ENCODE results near the gene OTOP3.
"Not testable (repeated sequence)": the region's sequence is repeated elsewhere in the genome, so short reads cannot be mapped to it uniquely, and the experiment has no call there.

- TF ChIP-seq CTCF (conservative IDR thresholded peaks at IDR 0.05; ENCODE audit: low read depth, low read length); FOS (IDR thresholded peaks at IDR 0.05; ENCODE audit: low read depth, low read length); RCOR1 (IDR thresholded peaks at IDR 0.05; ENCODE audit: insufficient replicate concordance, low read length); POLR2A (IDR thresholded peaks at IDR 0.05; ENCODE audit: low read depth, low read length); MXI1 (IDR thresholded peaks at IDR 0.05; ENCODE audit: borderline replicate concordance, low read depth, low read length); RAD21 (IDR thresholded peaks at IDR 0.05; ENCODE audit: low read length); USF2 (IDR thresholded peaks at IDR 0.05; ENCODE audit: low read depth, low read length); RFX5 (IDR thresholded peaks at IDR 0.05; ENCODE audit: low read depth, low read length); MAZ (IDR thresholded peaks at IDR 0.05; ENCODE audit: borderline replicate concordance, low read depth, low read length); BHLHE40 (IDR thresholded peaks at IDR 0.05; ENCODE audit: low read depth, low read length); SMC3 (IDR thresholded peaks at IDR 0.05; ENCODE audit: low read depth, low read length): not testable (repeated sequence)
These were observed 26.6 kb upstream of the OTOP3 start for GRCh38 chr17:74909097-74909496.
